HepG2 (cell line): Measurements from ENCODE around the gene WFDC1. TPM values are rescaled to one million over a fixed set of nuclear protein-coding genes. Genes with fewer than 3 reads are reported as not detected.

Experiments used
- ATAC-seq: fragments of 200-7000 bp; cut with Tn5 transposase; 3 replicates; pipeline ENCODE4 v1.9.1; 2020; ENCODE audit warnings: mild to moderate bottlenecking, moderate library complexity
- BruUV-seq: library from RNA; stranded (reverse); fragments of 400-500 nt; replicated peaks from 2 replicates; lab custom pipeline; 2021; lab: Mats Ljungman, UMichigan
- CTCF ChIA-PET: fragments of 300-600 bp; formaldehyde crosslinking; extraction: SDS; loops from one replicate; lab custom pipeline; 2021; ENCODE audit warnings: low total read pairs, inconsistent platforms, low intra/inter-chr PET ratio; lab: Yijun Ruan, JAX
- POLR2A ChIA-PET: fragments of 350-600 bp; sonication (Branson Sonifier 250); formaldehyde crosslinking; loops from one replicate; lab custom pipeline; 2020; ENCODE audit warnings: antibody characterized with exemption, inconsistent platforms; lab: Yijun Ruan, JAX
- DNase-seq: peaks from one replicate; pipeline ENCODE4 v3.0.0-alpha.2; 2015; ENCODE audit warnings: low spot score
- FAIRE-seq: peaks from 3 replicates; lab custom pipeline; 2011; peaks lifted over from hg19 to GRCh38; lab: Jason Lieb, UNC
- H2AFZ ChIP-seq: one replicate; pipeline ENCODE4 v1.6.1; 2011; ENCODE audit warnings: low read length, inconsistent platforms
- H3K27ac ChIP-seq: fragments of 300-600 bp; 3 replicates; pipeline ENCODE4 v1.8.0; 2011; ENCODE audit warnings: mixed run types, mild to moderate bottlenecking, mixed read lengths, low read length, inconsistent platforms; ENCODE audit not compliant: insufficient read depth; ENCODE audit errors: extremely low read length
- H3K27me3 ChIP-seq, 2 experiments: fragments of 200-600 bp in 1 of 2; 2 replicates in 1 of 2; 3 replicates in 1 of 2; pipeline versions ENCODE4 v1.6.0 to v1.8.0; 2011; ENCODE audit warnings: low read length in 2 of 2, mild to moderate bottlenecking in 2 of 2, moderate library complexity in 2 of 2, inconsistent platforms in 1 of 2; ENCODE audit not compliant: insufficient read depth in 2 of 2, control insufficient read depth in 1 of 2
- H3K36me3 ChIP-seq, 2 experiments: fragments of 200-600 bp in 1 of 2; replicated peaks in 1 of 2; 2 replicates in 1 of 2; 3 replicates in 1 of 2; pipeline versions ENCODE4 v1.5.1 to v1.8.0; 2011; ENCODE audit warnings: low read length in 2 of 2, inconsistent platforms in 1 of 2; ENCODE audit not compliant: insufficient read depth in 2 of 2, control insufficient read depth in 1 of 2
- H3K4me1 ChIP-seq: 2 replicates; pipeline ENCODE4 v1.5.1; 2012; ENCODE audit warnings: low read length, inconsistent platforms; ENCODE audit not compliant: insufficient read depth
- H3K4me2 ChIP-seq: 2 replicates; pipeline ENCODE4 v1.6.0; 2011; ENCODE audit warnings: low read depth, low read length, inconsistent platforms
- H3K4me3 ChIP-seq, 3 experiments: fragments of 200-600 bp in 1 of 3; sonication (generic), shearing (Covaris generic) in 1 of 3; replicated peaks in 1 of 3; 2 replicates each; pipeline ENCODE4 v1.5.1; 2011 to 2016; ENCODE audit warnings: low read length in 3 of 3, inconsistent platforms in 2 of 3, low read depth in 2 of 3, mild to moderate bottlenecking in 2 of 3, control low read depth in 1 of 3, mixed read lengths in 1 of 3; ENCODE audit not compliant: insufficient read depth in 1 of 3
- H3K79me2 ChIP-seq: one replicate; pipeline ENCODE4 v1.6.1; 2011; ENCODE audit warnings: low read length, inconsistent platforms; ENCODE audit not compliant: insufficient read depth
- H3K9ac ChIP-seq: 2 replicates; pipeline ENCODE4 v1.6.0; 2011; ENCODE audit warnings: mild to moderate bottlenecking, low read depth, low read length, inconsistent platforms; ENCODE audit not compliant: insufficient read depth
- H3K9me3 ChIP-seq: 2 replicates; pipeline ENCODE4 v1.5.1; 2012; ENCODE audit warnings: mild to moderate bottlenecking, low read length
- H4K20me1 ChIP-seq: 2 replicates; pipeline ENCODE4 v1.6.0; 2011; ENCODE audit warnings: inconsistent platforms, mild to moderate bottlenecking, low read length, moderate library complexity; ENCODE audit not compliant: insufficient read depth
- AGO2 ChIP-seq: fragments of 200-400 bp; formaldehyde crosslinking; optimal IDR thresholded peaks from 2 replicates; pipeline ENCODE3; 2017; ENCODE audit warnings: mild to moderate bottlenecking, low read depth, low read length, moderate library complexity
- CREB1 ChIP-seq, 2 experiments: fragments of 450-650 bp in 1 of 2; IDR thresholded peaks; 2 replicates each; pipeline ENCODE4 v1.6.1; 2016 to 2017; ENCODE audit warnings: control low read depth in 1 of 2, mild to moderate bottlenecking in 1 of 2, missing compliant biosample characterization in 1 of 2, missing genetic modification characterization in 1 of 2
- GATA4 ChIP-seq: sonication (generic); IDR thresholded peaks from 2 replicates; pipeline ENCODE4 v1.6.1; 2016; ENCODE audit warnings: antibody characterized with exemption, low read depth, borderline replicate concordance
- HMG20A ChIP-seq: IDR thresholded peaks from 2 replicates; pipeline ENCODE4 v1.6.1; 2016; ENCODE audit warnings: borderline replicate concordance
- MAFF ChIP-seq: IDR thresholded peaks from 2 replicates; pipeline ENCODE4 v1.6.1; 2011; ENCODE audit warnings: low read depth, low read length, improper control_type of control experiment
- POGZ ChIP-seq: sonication (generic); formaldehyde crosslinking; IDR thresholded peaks from 2 replicates; pipeline ENCODE4 v1.4.0; 2020; ENCODE audit warnings: mild to moderate bottlenecking, missing genetic modification reagents
- SMYD3 ChIP-seq: sonication (generic); formaldehyde crosslinking; IDR thresholded peaks from 2 replicates; pipeline ENCODE4 v1.8.1; 2023; ENCODE audit warnings: mild to moderate bottlenecking, missing genetic modification reagents
- SOX6 ChIP-seq, 2 experiments: fragments of 450-650 bp in 1 of 2; sonication (generic) in 1 of 2; formaldehyde crosslinking in 1 of 2; IDR thresholded peaks; 2 replicates each; pipeline versions ENCODE4 v1.4.0 to v1.6.1; 2017 to 2020; ENCODE audit warnings: antibody characterized with exemption in 1 of 2, mild to moderate bottlenecking in 1 of 2, missing genetic modification reagents in 1 of 2
- SRSF1 ChIP-seq: fragments of 200-400 bp; formaldehyde crosslinking; optimal IDR thresholded peaks from 2 replicates; pipeline ENCODE3; 2017; ENCODE audit warnings: mild to moderate bottlenecking, low read depth, low read length, moderate library complexity
- TBX2 ChIP-seq: sonication (generic); formaldehyde crosslinking; IDR thresholded peaks from 2 replicates; pipeline ENCODE4 v1.5.0; 2020; ENCODE audit warnings: missing genetic modification reagents, mild to moderate bottlenecking, borderline replicate concordance
- ZKSCAN5 ChIP-seq: sonication (generic); formaldehyde crosslinking; IDR thresholded peaks from 2 replicates; pipeline ENCODE4 v1.5.1; 2020; ENCODE audit warnings: mild to moderate bottlenecking, missing genetic modification reagents
- ZNF431 ChIP-seq: sonication (generic); formaldehyde crosslinking; IDR thresholded peaks from 2 replicates; pipeline ENCODE4 v1.9.0; 2022; ENCODE audit warnings: missing genetic modification reagents, low read depth, mild to moderate bottlenecking, borderline replicate concordance
- ZNF460 ChIP-seq: sonication (generic); formaldehyde crosslinking; IDR thresholded peaks from 2 replicates; pipeline ENCODE4 v1.5.1; 2020; ENCODE audit warnings: missing genetic modification reagents, mild to moderate bottlenecking, borderline replicate concordance
- ZNF552 ChIP-seq: sonication (generic); formaldehyde crosslinking; IDR thresholded peaks from 2 replicates; pipeline ENCODE4 v1.9.0; 2022; ENCODE audit warnings: missing genetic modification reagents, mild to moderate bottlenecking, borderline replicate concordance
- ZNF75D ChIP-seq: sonication (generic); formaldehyde crosslinking; IDR thresholded peaks from 2 replicates; pipeline ENCODE4 v1.8.1; 2023; ENCODE audit warnings: missing genetic modification reagents, mild to moderate bottlenecking, borderline replicate concordance
- WGBS: methylation state at CpG from one replicate; pipeline ENCODE4 v1.1.6; 2017; ENCODE audit warnings: low lambda C conversion rate; 5-methylcytosine and 5-hydroxymethylcytosine counted together
- in situ Hi-C: cut with HindIII; loops from 2 replicates; pipeline ENCODE4 v1.10.0; 2017; ENCODE audit warnings: low pct_unique_long_range_greater_than_20kb; ENCODE audit not compliant: extremely low pct_ligation_motif_present
- intact Hi-C: fragments of 100-400 bp; cut with micrococcal nuclease; formaldehyde crosslinking; loops from one replicate; pipeline ENCODE4 v1.10.0; 2022; ENCODE audit not compliant: unreplicated experiment
- polyA plus RNA-seq, 8 experiments: library from polyadenylated mRNA; depleted of rRNA in 3 of 8; stranded (reverse) in 7 of 8; unstranded in 1 of 8; fragments of >200 nt; fragmentation: Illumina TruSeq in 4 of 8; extraction: Trizol in 4 of 8; gene quantifications; 2 replicates each; pipeline versions ENCODE4 v1.2.1 to v1.2.3, GENCODE V29; 2011 to 2016; ENCODE audit warnings: low read depth in 4 of 8, missing spikeins in 1 of 8, mixed read lengths in 1 of 8; ENCODE audit not compliant: insufficient read depth in 1 of 8
- total RNA-seq, 5 experiments: library from RNA; depleted of rRNA; stranded (reverse); fragments of >200 nt; fragmentation: Illumina TruSeq; extraction: Trizol; gene quantifications; 2 replicates each; pipeline ENCODE4 v1.2.3, GENCODE V29; 2016; ENCODE audit warnings: low read depth in 1 of 5
- TF ChIP-seq, protein P1 (sequence below): sonication (generic); formaldehyde crosslinking; IDR thresholded peaks from 2 replicates; pipeline ENCODE4 v1.4.0; 2020; ENCODE audit warnings: missing genetic modification reagents; ENCODE audit errors: not compliant biosample characterization

WFDC1 gene
- total and polyA plus RNA-seq, 2 of the 13 experiments (the other 11 are each of a cell fraction or from before 2014, with no cell fraction given), result not detected

GRCh38 chr16:84306564-84306963 lies 11.9 kb downstream of the WFDC1 start:
- no peak overlapping the region for H3K4me2 ChIP-seq
- CTCF ChIA-PET, result no interaction called here
- H3K79me2 ChIP-seq, result no peaks in the 10 kb centered on the region
- no peaks in the 10 kb centered on the region for H3K9me3 ChIP-seq
- no peak overlapping the region for H3K27ac ChIP-seq
- no peak for DNase-seq
- in situ Hi-C loops, result no loop called here
- H3K36me3 ChIP-seq, result no peaks in the 10 kb centered on the region
- no peak for FAIRE-seq
- peaks cover 12 to 55% of the 10 kb centered on the region in 2 experiments; a peak in 4 of 5 replicates for H3K27me3 ChIP-seq
- H3K9ac ChIP-seq, result no peak overlapping the region
- POLR2A ChIA-PET, result no interaction called here
- ATAC-seq, result no peak
- no peak overlapping the region for H3K4me3 ChIP-seq
- 35% methylated on average over 3 of the region's 3 CpGs for whole genome bisulfite sequencing
- TF ChIP-seq CREB1 (IDR thresholded peaks at IDR 0.05) (peak; percentile 29; the same call in 1 of the 2 replicates), CREB1 (CRISPR knock-in tag; IDR thresholded peaks at IDR 0.05) (no peak), ZNF75D (CRISPR knock-in tag) (no peak)
- H4K20me1 ChIP-seq, result no peaks in the 10 kb centered on the region
- intact Hi-C loops, result no loop called here
- no TSS peak for BruUV-seq
- no peak overlapping the region for H2AFZ ChIP-seq
- no peaks in the 10 kb centered on the region for H3K4me1 ChIP-seq

- BruUV-seq, result no TSS peak
- intact Hi-C loops, result no loop called here
Observed at GRCh38 chr16:84307209-84307954, 12.7 kb downstream of the WFDC1 start.

More at GRCh38 chr16:84307209-84307954, 12.7 kb downstream of the WFDC1 start:
- no peak overlapping the region for H3K4me3 ChIP-seq
- ChIA-PET POLR2A (no interaction called here), CTCF (interaction anchor here (1.0 to 1.7 kb wide), 2 partner anchors 30 to 177 kb away, joined by 3 to 11 read pairs; no protein-coding TSS in a partner anchor)
- FAIRE-seq (no peak), ATAC-seq (no peak), DNase-seq (no peak)
- H2AFZ ChIP-seq, result no peak overlapping the region
- TF ChIP-seq SMYD3 (CRISPR knock-in tag) (no peak), ZNF460 (CRISPR knock-in tag) (no peak), ZNF552 (CRISPR knock-in tag) (no peak), ZNF431 (CRISPR knock-in tag) (no peak), SOX6 (IDR thresholded peaks at IDR 0.05) (no peak), SOX6 (CRISPR knock-in tag; IDR thresholded peaks at IDR 0.05) (no peak), HMG20A (no peak), MAFF (no peak), POGZ (CRISPR knock-in tag) (no peak), GATA4 (no peak), TBX2 (CRISPR knock-in tag) (no peak), AGO2 (no peak), ZKSCAN5 (CRISPR knock-in tag) (no peak), SRSF1 (no peak)
- TF ChIP-seq, protein P1, sequence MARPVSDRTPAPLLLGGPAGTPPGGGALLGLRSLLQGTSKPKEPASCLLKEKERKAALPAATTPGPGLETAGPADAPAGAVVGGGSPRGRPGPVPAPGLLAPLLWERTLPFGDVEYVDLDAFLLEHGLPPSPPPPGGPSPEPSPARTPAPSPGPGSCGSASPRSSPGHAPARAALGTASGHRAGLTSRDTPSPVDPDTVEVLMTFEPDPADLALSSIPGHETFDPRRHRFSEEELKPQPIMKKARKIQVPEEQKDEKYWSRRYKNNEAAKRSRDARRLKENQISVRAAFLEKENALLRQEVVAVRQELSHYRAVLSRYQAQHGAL (CRISPR knock-in tag), result no peak
- H3K9me3 ChIP-seq, result no peaks in the 10 kb centered on the region
- no peaks in the 10 kb centered on the region for H4K20me1 ChIP-seq
- 71% methylated on average over 22 of the region's 22 CpGs for WGBS
- H3K9ac ChIP-seq, result no peak overlapping the region
- no peak overlapping the region for H3K4me2 ChIP-seq
- no peaks in the 10 kb centered on the region for H3K79me2 ChIP-seq
- no peaks in the 10 kb centered on the region for H3K36me3 ChIP-seq
- H3K27me3 ChIP-seq, result peaks cover 7 to 52% of the 10 kb centered on the region in 2 experiments; a peak in 4 of 5 replicates
- no peaks in the 10 kb centered on the region for H3K4me1 ChIP-seq
- H3K27ac ChIP-seq, result no peak overlapping the region
- in situ Hi-C loops, result no loop called here
